Endodermal cell (in vitro differentiated cells): Measurements from ENCODE around the gene ADAMTS15. TPM values are rescaled to one million over a fixed set of nuclear protein-coding genes. Genes with fewer than 3 reads are reported as not detected.
A peak's percentile ranks its signal among the peaks of the same experiment; 100 is the strongest.

Experiments used
- DNase-seq: peaks from one replicate; pipeline ENCODE4 v3.0.0-alpha.2; 2017
- H3K27ac ChIP-seq: 2 replicates; pipeline ENCODE4 v1.5.1; 2013; ENCODE audit warnings: mild to moderate bottlenecking, low read depth, low read length, moderate library complexity
- H3K27me3 ChIP-seq: 2 replicates; pipeline ENCODE4 v1.6.1; 2013; ENCODE audit warnings: mild to moderate bottlenecking, low read length, moderate library complexity; ENCODE audit not compliant: insufficient read depth, control insufficient read depth, poor library complexity, severe bottlenecking
- H3K36me3 ChIP-seq: 2 replicates; pipeline ENCODE4 v1.7.0; 2013; ENCODE audit warnings: mild to moderate bottlenecking, low read length, moderate library complexity; ENCODE audit not compliant: control insufficient read depth, insufficient read depth
- H3K4me1 ChIP-seq: one replicate; pipeline ENCODE4 v1.7.0; 2013; ENCODE audit warnings: low read length; ENCODE audit not compliant: control insufficient read depth, insufficient read depth
- H3K4me3 ChIP-seq: 2 replicates; pipeline ENCODE4 v1.5.1; 2013; ENCODE audit warnings: mild to moderate bottlenecking, low read length, moderate library complexity
- H3K9ac ChIP-seq: 2 replicates; pipeline ENCODE4 v1.6.1; 2013; ENCODE audit warnings: mild to moderate bottlenecking, low read length, moderate library complexity; ENCODE audit not compliant: poor library complexity, severe bottlenecking; ENCODE audit errors: extremely low read depth
- H3K9me3 ChIP-seq: 2 replicates; pipeline ENCODE4 v1.6.1; 2013; ENCODE audit warnings: mild to moderate bottlenecking, low read length, moderate library complexity; ENCODE audit not compliant: control insufficient read depth
- H3K27ac Mint-ChIP-seq: 2 replicates; pipeline ENCODE4 v1.8.0; 2020; ENCODE audit warnings: mixed read lengths
- H3K27me3 Mint-ChIP-seq: 2 replicates; pipeline ENCODE4 v1.8.0; 2021; ENCODE audit warnings: mild to moderate bottlenecking, mixed read lengths; ENCODE audit not compliant: insufficient read depth
- H3K36me3 Mint-ChIP-seq: 2 replicates; pipeline ENCODE4 v1.8.0; 2020; ENCODE audit warnings: low read depth, mixed read lengths
- H3K4me1 Mint-ChIP-seq: 2 replicates; pipeline ENCODE4 v1.8.0; 2020; ENCODE audit warnings: mixed read lengths
- H3K4me3 Mint-ChIP-seq: 2 replicates; pipeline ENCODE4 v1.8.0; 2020; ENCODE audit warnings: mild to moderate bottlenecking, moderate library complexity, mixed read lengths
- H3K9me3 Mint-ChIP-seq: 2 replicates; pipeline ENCODE4 v1.8.0; 2020; ENCODE audit warnings: mild to moderate bottlenecking, mixed read lengths
- WGBS, 2 experiments: methylation state at CpG; one replicate each; pipeline versions ENCODE4 v1.1.5 to v1.1.7; 2013; ENCODE audit warnings: missing lambda C conversion rate in 2 of 2, mixed read lengths in 1 of 2; ENCODE audit not compliant: insufficient coverage in 1 of 2, insufficient read length in 1 of 2; 5-methylcytosine and 5-hydroxymethylcytosine counted together
- total RNA-seq, 2 donors: library from RNA; stranded (reverse); fragmentation: NEBNext Ultra II Directional in 1 of 2; extraction: Animal tissue kit (Norgen Biotek cat#: 25700) in 1 of 2; gene quantifications; 2 replicates in 1 of 2; 3 replicates in 1 of 2; pipeline ENCODE4 v1.2.1, GENCODE V29; 2021
- TF ChIP-seq, protein P1 (sequence below): fragments of 200-600 bp; sonication (generic); conservative IDR thresholded peaks from 2 replicates; pipeline ENCODE4 v1.5.0; 2021; ENCODE audit warnings: antibody characterized with exemption, mild to moderate bottlenecking

ADAMTS15 gene
- total RNA-seq, 2 donors from 2014 or later, result 0.27 to 1.0 TPM

DNA sequence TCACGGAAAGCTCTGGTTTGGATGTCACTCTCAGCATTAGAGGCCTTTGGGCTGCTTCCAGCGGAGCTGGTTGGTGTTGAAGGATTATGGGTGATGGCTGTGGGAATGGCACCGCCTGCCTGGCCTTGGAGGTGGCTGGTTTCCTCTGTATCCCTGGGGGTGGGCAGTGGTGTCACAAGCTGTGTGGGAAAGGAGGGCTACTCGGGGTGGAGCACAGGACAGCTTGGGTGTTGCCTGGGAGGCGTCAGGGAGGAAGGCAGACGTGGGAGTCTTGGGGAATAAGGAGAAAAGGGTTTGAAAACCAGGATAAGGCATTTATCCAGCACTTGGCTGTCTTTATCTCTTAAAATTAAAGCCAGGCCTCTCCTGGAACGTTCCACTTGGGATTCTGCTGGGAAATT, 71.8 kb downstream of the ADAMTS15 start:
- Mint-ChIP-seq H3K27ac (no peak overlapping the region), H3K36me3 (no peaks in the 10 kb centered on the region), H3K9me3 (no peaks in the 10 kb centered on the region), H3K4me3 (no peak overlapping the region), H3K27me3 (peaks cover 10% of the 10 kb centered on the region), H3K4me1 (peaks cover 10% of the 10 kb centered on the region)
- WGBS, 2 experiments, result 80 to 95% methylated on average over 2 to 7 of the region's 7 CpGs
- Histone ChIP-seq H3K9me3 (no peaks in the 10 kb centered on the region), H3K36me3 (no peaks in the 10 kb centered on the region), H3K27me3 (no peaks in the 10 kb centered on the region), H3K4me3 (no peak overlapping the region), H3K9ac (no peak overlapping the region), H3K27ac (no peak overlapping the region), H3K4me1 (no peaks in the 10 kb centered on the region)
- TF ChIP-seq, protein P1, sequence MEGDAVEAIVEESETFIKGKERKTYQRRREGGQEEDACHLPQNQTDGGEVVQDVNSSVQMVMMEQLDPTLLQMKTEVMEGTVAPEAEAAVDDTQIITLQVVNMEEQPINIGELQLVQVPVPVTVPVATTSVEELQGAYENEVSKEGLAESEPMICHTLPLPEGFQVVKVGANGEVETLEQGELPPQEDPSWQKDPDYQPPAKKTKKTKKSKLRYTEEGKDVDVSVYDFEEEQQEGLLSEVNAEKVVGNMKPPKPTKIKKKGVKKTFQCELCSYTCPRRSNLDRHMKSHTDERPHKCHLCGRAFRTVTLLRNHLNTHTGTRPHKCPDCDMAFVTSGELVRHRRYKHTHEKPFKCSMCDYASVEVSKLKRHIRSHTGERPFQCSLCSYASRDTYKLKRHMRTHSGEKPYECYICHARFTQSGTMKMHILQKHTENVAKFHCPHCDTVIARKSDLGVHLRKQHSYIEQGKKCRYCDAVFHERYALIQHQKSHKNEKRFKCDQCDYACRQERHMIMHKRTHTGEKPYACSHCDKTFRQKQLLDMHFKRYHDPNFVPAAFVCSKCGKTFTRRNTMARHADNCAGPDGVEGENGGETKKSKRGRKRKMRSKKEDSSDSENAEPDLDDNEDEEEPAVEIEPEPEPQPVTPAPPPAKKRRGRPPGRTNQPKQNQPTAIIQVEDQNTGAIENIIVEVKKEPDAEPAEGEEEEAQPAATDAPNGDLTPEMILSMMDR, result no peak
- DNase-seq, result no peak

DNA sequence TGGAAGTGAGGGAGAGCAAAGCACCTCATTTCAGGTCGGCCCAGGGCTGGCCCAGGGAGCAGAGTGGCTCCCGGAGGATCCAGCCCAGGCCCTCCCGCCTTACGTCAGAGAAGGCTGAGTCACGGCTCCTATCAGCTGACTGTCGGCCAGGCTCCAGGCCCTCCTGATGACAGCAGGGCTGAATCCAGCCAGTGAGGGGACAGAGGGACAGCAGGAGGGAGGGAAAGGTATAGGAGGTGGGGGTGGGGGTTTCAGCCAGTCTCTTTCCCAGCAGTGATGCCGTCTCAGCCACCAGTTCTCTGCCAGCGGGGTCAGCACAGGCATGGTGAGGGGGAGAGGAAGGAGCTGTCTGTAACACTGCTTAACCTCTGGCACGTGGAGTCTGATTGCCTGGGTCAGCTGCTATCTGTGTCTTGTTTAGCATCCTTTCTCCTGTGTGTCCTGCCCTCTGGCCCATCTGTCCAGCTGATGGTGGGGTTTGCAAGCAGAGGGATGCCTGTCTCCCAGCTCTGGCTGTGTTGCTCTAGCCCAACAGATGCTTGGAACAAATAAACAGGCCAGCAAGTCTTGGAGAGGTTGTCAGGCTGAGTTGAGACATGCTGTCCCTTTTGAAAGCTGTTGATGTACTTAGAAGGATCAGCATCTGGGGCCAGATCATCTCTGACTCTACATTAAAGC, 74.0 kb downstream of the ADAMTS15 start:
- Histone ChIP-seq H3K4me1 (no peaks in the 10 kb centered on the region), H3K27ac (no peak overlapping the region), H3K4me3 (no peak overlapping the region), H3K9ac (no peak overlapping the region), H3K9me3 (no peaks in the 10 kb centered on the region), H3K27me3 (no peaks in the 10 kb centered on the region), H3K36me3 (no peaks in the 10 kb centered on the region)
- H3K4me1 Mint-ChIP-seq, result peaks cover 10% of the 10 kb centered on the region
- H3K4me3 Mint-ChIP-seq, result no peak overlapping the region
- H3K36me3 Mint-ChIP-seq, result no peaks in the 10 kb centered on the region
- H3K9me3 Mint-ChIP-seq, result no peaks in the 10 kb centered on the region
- TF ChIP-seq, protein P1, result no peak
- 40 to 46% methylated on average over 1 to 9 of the region's 9 CpGs for WGBS, 2 experiments
- H3K27ac Mint-ChIP-seq, result peak overlapping the region; percentile 95
- peaks cover 13% of the 10 kb centered on the region for H3K27me3 Mint-ChIP-seq
- peak; percentile 95 for DNase-seq

DNA sequence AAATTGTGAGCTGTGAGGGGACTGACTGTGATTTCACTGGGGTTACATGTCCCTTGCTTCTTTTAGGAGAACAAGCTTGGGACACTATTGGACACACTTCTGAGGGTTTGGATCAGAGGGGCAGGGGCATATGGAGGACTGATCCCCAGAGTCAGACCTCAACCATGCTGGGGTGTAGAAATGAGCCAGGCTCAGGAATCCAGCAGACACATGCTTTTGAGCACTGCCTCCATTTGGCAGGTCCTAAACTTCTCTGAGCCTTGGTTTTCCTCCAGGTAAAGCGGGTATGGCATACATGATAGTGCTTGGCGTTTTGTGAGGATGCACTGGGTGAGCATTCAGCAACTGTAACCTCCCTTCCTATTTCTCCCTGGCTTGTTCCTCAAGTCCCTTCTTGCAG, 74.7 kb downstream of the ADAMTS15 start:
- H3K9ac ChIP-seq, result no peak overlapping the region
- no peak overlapping the region for H3K4me3 ChIP-seq
- H3K27me3 ChIP-seq, result no peaks in the 10 kb centered on the region
- Mint-ChIP-seq H3K9me3 (no peaks in the 10 kb centered on the region), H3K4me3 (no peak overlapping the region), H3K27me3 (peaks cover 13% of the 10 kb centered on the region), H3K4me1 (peaks cover 10% of the 10 kb centered on the region), H3K36me3 (no peaks in the 10 kb centered on the region), H3K27ac (no peak overlapping the region)
- DNase-seq, result no peak
- no peaks in the 10 kb centered on the region for H3K36me3 ChIP-seq
- no peaks in the 10 kb centered on the region for H3K9me3 ChIP-seq
- no peak overlapping the region for H3K27ac ChIP-seq
- WGBS, 2 experiments, result 95 to 100% methylated on average over 1 to 2 of the region's 2 CpGs
- TF ChIP-seq, protein P1, result no peak
- no peaks in the 10 kb centered on the region for H3K4me1 ChIP-seq
